GM21390 (cell line): ENCODE measurements around the gene ACTG1.

Experiments
- ATAC-seq: cut with Tn5 transposase; IDR thresholded peaks from one replicate; pipeline ENCODE4 v1.9.1; 2021; ENCODE audit not compliant: unreplicated experiment

ACTG1 gene

DNA sequence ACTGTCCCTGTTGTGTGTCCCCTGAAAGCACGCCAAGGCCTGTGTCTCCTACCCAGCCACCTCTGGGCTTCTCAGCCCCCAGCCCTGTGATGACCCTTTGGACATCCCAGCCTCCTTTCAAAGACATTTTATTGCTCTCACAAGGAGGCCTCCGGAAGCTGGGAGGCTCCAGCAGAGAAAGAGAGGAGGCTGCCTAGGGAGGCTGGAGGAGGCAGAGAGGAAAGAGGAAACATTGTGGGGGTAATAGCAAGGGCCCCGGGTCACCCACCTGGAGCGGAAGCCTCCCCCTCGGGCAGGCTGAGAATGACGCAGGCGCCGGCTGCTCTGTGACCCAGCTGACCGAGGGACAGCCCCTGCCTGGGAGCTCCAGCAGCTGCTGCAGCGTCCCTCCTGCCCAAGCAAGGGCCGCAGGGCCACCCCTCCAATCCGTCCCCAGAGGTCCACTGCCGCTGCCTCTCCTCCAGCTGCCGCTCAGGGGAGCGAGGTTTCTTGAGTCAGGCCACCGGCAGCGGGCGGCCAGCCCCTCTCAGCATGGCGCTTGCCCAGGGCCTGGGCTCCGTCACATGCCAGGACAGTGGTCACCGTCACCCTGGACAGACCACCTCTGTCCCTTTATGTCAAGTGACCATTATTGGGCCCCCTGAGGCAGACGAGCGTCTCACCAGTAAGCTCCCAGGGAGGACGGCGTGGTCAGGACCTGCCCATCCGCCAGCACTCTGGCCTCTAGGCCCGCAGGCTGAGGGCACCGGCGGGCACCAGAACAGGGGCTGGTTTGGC is 29.3 kb downstream of the ACTG1 start:
- ATAC-seq = no peak

DNA sequence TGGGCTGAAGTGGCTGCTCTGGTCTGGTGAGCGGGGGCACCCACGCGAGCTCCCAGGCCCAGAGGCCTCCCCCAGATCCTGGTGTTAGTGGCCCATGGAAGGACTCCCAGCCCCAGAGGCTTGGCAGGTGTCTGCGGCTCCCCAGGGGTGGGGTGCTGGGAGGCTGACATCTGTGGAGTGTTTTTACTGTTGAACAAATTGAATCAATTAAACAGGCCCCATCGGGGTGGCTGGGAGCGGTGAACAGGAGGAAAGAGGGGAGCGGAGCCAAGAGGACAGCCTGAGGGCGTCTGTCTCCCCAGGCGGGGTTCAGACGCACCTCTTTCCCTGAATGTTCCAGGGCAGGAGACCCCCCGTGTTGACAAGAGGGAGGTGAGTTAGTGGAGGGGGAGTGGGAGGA is 29.9 kb downstream of the ACTG1 start:
- no peak for ATAC-seq

DNA sequence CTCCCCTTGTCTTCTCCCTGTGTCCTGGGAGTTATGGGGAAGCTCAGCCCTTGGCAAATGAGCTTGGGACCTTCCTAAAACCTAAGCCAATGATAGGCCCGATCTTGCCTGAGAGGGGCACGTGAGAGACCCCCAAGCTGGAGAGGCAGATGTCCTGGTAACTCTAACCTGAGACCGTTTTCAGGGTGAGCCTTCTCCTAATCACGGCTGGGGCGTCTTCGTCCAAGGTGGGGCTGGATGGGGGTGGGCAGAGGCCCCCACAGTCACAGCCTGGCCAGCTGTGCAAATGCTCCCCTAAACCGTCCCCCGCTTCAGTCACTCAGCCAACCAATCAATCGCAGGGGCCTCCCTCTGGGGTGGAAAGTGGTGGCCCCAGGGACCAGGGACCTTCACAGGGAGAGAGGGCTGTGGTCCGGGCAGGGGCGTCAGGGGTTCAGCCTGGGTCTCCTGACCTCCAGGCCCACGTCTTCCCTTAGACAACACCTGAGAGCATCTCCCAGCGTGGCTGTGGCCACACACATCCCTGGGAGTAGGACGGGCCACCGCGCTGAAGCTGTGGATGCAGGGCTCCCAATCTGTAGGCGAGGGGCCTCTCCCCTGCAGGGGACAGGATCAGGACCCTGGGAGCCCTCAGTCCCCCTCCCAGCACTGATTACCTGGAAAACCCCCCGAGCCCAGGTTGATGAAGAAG is 30.6 kb downstream of the ACTG1 start:
- ATAC-seq = no peak

DNA sequence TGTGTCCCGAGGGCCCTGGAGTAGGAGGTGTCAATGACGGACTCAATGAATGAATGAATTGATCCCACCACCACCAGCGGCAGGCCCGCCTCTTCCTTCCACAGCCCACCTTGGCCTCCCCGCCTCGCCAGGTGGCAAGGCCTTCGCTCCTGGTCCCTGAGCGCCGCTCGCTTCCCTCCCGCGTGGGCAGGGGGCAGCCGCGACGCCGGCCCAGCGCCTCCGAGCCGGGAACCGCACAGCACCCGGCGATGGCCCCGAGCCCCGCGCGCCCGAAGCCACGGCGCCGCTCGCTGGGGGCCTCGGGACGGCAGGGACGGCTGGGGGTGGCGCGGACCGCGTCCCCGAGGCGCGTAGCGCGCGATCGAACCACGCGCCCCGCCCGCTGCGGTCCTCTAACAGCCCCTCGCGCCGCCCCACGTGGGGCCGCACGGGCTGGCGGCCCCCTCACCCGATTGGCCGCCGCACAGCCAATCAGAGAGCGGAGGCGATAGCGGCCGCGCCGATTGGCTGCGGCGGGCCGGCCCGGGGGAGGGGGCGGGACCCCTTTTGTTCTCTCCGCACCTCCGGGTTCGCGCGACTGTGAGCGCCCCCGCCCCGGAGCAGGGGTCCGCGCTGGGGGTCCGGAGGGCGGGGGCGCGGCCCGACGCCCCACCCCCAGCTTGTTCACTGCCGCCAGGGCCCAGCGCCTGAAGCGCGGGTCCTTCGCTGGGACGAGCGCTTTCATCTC is 31.4 kb downstream of the ACTG1 start:
- ATAC-seq = no peak

DNA sequence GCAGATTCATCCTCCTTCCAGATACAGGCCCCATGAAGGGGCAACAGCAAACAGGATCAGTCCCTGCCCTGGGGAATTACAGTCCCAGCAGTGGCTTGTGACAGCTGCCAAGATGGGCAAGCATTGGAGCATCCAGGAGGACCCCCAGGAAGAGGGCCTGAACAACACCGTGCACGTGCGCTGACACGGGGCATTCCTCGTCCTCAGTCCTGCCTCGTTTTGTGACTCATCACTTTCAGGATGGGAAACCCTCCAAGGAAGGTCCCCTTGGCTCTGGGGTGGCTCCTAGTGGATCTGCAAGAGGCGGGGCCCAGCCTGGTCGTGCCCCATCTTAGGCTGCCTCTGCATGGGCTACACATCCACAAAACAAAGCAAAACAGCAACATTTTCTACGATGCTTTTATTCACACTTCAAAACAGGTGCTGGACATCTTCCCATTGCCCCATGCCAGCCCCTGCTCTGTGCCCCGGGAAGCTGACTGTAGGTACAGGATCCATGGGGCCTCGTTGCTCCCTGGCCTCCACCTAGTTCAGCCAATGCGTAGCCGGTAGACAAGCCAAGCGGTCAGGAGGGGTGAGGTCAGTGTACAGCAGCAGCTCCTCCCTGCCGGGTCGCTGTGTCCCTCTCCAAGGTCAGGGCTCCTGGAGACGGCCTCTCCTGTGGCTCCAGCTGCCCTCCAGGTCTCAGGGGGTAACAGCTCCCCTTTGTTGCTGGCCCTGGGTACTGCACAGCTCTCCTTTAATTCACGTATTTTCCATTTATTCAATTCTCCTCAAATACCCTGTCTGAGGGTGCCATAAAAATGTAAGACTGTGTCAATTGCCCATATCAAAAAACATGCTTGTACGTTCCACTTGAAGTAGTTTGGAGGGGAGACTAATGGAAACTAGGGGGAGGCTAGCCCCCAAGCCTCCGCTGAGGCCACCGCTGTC is 32.2 kb downstream of the ACTG1 start:
- no peak for ATAC-seq

DNA sequence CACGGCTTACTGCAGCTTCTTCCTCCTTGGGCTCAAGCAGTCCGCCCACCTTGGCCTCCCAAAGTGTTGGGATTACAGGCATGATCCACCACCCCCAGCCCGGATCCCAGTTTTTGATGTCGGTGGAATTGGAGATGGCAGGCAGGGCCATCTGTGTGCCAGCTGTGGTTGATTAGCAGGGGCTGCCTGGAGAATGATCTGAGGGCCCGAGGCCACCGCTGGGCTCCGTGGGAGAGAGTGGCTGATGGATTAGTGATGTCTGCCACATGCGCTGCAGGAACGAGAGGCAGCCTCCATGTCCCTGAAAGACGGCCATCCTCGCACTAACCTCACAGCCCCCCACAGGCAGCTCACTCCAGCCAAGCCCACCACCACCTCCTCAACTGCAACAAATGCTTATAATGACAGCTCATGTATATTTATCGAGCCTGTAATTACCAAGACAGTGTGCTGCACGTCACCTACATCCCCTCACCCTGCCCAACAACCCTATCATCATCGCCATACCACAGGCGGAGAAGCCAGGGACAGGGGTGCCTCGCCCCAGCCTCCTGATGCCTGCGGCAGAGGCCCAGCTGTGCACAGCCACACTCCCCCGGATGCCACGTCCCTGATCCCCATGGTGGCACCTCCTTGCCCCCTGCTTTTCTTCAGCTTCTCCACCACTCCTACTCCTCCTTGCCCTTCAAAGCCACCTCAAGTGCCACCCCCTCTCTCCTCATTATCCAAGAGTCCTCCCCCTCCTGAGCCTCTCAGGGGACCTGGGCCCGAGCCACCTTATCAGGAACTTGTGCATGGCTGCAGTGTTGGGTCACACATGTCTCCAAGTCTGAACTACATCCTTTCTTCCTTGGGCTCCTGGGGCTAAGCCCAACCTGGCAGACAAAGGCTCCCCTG is 33.2 kb downstream of the ACTG1 start:
- ATAC-seq = no peak

DNA sequence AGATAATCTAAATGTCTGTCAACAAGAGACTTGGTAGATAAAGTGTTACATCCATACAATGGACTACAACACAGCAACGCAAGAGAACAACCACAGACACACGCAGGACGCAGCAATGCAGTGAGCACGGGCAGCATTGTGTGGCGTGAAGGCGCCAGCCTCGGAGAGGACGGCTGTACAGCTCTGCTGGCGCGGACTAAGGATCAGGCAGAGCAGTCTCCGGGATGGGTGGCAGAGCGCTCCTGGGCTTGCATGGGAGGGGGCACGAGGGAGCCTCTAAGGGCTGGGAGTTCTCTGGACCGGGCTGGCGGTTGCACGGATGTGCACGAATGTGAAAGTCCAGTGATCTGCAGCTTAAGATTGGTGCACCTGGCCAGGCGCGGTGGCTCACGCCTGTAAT is 34.5 kb downstream of the ACTG1 start:
- ATAC-seq = no peak

DNA sequence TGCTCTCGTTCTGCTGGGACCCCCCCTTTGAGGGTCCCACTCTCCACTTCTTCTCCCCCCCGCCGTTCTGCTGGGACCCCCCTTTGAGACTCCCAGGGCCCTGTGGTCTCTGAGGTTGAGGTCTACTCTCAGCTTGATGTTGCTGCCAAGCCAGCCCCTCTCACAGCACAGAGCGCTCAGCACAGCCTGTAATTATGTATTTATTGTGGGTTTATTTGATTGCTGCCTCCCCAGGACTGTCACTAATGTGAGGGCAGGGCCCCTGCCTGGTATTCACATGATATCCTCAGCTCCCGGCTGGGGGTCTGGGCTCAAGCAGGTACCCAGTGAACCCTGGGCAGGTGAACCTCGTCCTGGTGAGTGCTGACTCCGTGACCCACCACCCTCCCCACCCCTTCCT is 35.4 kb downstream of the ACTG1 start:
- ATAC-seq = no peak

DNA sequence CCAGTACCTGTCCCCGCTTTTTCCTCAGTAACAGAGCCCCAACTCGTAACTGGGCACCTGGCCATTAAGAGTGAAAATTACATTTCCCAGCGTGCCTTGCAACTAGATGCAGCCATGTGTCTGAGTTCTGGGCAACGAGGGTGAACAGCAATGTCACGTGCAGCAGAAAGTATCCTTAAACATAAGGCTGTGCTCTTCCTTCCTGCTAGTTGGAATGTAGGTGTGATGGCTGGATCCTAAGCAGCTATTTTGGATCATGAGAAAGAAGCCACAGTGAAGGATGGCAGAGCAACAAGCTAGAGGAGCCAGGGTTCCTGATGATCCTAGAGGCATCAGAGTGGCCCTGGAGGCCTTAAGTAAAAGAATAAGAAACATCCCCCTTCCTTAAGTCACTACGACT is 36.0 kb downstream of the ACTG1 start:
- no peak for ATAC-seq

DNA sequence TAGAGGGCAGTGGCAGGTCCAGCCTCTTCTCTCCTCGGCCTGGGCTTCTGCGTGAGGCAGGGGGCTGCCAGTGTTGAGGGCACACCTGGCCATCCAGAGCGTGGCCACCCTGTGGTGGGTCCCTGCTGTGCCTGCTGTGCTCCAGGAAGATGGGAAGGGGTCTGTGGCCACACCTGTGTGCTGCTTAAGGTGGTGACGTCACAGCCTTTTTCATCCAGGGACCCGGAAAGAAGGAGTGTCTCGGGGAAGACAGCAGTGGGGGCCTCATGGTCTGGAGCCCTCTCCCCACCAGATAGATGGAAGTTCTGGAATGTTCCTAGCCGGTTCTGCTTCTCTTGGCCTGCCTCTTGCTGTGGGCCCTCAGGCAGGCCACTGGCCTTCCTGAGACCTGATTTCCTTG is 36.5 kb downstream of the ACTG1 start:
- ATAC-seq = no peak

DNA sequence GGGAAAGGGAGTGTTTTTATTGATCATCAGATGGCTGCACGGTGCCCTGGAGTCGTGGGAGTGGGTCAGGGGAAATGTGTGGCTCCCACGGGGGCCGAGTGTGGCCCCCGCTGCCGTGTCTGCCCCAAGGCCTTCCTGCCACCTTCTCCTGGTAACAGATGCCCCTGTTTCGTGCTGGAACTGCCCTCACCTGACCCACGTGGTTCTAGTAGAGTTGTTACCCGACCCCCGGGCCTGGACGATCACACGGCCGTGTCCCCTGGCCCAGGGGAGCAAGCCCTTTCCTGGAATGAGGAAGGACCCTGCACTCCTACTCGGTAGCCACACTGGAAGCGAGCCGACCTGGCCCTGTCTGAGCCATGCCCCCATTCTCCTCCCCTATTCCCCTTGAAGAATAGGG is 37.6 kb downstream of the ACTG1 start:
- ATAC-seq = no peak

DNA sequence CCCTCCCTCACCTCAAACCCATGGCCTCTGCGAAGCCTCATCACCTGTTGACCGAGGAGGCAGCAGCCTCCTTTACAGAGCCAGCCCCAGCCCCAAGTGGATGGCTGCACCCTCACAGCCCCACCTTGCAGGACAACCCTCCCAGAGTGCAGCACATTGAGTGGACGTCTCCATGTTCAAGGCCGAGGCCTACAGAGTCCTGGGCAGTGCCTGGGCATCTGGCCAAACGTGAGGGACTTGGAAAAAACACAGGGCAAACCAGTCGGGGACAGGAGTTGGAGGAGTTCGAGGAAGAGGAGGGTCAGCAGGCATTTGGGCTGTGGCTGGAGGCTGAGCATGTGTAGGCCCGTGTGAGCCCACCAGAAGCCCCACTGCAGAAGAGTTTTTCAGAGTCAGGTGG is 39.6 kb downstream of the ACTG1 start:
- no peak for ATAC-seq

DNA sequence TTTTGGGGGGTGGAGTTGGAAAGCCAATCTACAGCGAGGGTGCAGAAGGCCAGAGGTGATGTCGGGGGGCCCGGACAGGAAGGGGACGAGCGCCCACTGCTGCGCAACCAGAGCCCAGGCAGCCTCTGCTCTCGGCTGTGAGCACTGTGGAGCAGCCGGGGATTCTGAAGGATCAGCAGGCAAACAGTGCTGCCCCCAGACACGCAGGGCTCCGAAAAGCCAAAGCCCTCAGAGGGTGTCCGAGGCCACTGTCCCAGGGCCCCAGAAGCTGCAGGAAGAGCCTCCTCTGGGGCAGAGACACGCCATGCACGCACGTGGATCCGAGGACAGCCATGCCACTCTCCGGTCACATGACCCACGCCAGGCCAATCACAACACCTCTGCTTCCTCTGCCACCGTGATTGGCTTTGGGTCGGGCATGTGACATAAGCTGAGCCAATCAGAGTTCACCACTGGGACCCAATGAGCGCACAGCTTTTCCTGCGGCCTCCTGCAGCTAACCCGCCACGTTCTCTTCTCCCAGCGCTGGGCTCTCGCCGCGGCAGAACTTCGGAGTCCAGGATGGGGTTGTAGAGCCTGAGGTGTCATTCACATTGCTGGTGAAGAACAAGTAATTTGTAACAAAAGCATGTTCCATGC is 40.7 kb downstream of the ACTG1 start:
- ATAC-seq = no peak

DNA sequence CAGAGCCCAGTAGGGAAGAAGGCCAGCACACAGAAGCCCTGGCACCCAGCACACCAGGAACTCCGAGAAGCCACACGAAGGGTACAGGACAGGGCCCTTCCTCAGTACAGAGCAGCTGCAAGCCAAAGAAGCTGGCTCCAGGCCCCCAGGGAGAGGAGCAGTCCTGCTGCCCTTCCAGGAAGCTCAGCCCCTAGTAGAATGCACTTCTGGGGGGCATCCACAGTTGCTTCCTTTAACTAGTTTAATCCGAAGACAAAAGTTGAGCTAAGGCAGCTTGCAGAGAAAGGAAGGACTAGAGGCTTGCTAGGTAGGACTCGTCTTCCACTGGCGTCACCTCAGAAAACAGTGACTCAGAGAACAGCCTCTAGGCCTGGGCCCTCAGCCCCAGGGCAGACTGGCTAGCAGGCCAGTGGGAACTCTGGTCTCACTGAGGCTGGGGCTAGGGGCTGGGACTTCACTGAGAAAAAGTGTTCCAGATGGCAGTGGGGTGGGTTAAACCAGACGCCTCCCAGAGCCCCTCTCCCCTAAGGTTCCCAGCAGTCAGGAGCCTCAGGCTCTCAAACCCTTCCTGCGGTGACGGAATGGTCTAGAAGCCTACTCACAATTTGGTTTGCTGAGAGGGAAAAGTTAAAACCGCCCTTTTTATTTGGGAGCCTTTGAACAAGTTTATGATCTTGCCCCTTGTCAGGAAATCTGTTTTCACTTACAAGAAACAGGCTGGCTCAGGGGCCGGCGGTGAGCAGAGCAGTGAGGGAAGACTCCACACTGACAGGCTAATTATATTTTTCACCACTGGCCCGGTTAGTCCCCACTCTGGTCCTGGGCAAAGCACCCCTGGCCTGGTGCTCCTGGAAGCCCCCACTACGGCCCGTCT is 41.4 kb downstream of the ACTG1 start:
- ATAC-seq = no peak

DNA sequence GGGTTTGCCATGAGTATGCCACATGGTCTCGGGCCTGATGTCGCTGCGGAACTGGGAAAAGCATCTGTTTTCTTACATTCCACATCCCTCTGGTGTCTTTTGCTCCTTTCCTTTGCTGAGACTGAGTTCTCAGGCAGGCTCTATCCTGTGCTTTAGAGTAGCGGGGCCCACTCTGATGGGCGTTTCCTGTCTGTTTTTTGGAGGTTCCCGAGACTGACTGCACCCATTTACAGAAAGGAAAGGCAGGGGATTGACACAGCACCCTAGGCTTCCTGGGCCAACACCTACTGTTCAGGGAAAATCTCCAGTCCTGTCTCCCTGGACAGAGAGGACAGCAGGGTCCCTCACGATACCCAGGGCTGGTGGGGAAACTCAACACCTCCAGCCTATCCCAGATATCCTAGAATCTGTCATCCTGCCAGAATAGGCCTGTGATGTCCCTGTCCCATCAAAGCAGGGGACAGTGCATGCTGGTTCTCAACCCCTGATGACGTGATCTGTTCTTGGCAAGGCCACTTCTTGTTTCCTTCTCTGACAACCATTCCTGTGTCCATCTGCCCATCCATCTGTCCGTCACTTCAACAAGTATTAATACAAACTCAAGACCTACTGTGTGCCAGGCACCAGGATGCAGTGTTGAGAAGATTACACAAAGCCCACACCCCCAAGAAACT is 42.2 kb downstream of the ACTG1 start:
- ATAC-seq = no peak

DNA sequence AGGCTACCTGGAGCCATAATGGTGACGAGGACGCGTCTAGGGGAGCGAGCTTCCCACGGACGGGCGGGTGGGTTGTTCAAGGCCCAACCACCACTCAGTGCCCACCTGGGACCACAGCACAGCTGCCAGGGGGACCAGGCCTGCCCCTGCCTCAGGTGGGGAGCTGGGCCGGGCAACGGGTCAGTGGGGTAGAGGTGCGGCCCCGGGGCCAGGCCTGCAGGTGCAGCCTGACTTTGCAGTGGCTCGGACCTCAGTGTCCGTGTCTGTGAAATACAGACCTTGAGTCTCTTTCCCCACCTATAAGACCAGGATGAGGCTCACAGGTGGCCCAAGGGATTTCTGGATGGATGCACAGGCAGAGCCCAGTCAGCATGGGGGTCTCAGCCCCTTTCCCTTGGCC is 43.3 kb downstream of the ACTG1 start:
- no peak for ATAC-seq

DNA sequence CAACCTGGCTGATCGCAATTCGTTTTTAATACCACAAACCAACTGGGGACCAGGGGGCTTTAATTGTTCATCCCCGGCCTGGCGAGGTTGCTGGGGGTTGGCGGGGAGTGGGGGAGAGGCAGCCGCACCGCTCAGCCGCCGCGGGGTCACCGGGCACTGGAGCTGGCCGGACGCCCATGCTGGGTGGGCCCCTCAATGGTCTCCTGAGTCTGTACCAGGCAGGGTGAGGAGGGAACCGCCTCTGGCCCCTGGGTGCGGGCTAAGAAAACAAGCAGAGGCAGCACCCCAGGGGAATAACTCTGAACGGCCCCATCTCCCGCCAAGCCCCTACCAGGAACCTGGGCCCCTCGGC is 43.9 kb downstream of the ACTG1 start:
- ATAC-seq = no peak

DNA sequence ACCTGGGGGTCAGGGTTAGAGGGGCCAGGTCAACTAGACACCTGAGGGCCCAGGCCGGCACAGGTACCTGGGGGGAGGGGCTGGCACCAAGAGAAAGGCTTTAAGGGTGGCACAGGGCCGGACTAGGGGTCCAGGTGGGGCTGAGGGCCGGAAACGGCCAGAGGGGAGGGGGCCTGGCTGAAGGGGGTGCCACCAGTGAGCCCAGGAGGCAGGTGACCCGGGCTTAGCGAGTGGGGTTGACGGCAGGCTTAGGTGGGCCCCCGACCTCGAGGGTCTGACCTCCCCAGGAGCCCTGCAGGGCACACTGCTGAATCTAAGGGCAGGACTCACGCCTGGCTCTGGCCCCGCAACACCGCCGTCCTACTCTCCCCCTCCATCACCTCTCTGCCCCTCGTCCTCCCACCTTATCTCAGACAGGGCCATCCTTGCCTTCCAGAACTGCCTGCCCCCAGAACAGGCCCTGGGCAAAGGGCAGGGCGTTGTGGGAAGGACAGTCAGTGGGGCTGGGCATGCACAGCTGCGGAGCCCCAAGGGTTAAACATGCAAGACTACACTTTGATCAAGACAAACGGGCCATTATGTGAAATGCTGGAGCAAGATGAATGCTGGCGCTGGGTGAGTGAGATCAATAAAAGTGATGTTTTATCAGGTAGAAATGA is 44.4 kb downstream of the ACTG1 start:
- ATAC-seq = no peak
